Thymus (tissue), 11 donors: Measurements from ENCODE around the gene TRIM46. TPM values are rescaled to one million over a fixed set of nuclear protein-coding genes. Genes with fewer than 3 reads are reported as not detected.

Experiments
- DNase-seq, 9 donors: peaks; one replicate each; pipeline ENCODE4 v3.0.0-alpha.2; 2013; ENCODE audit warnings: low spot score in 9 of 9, low read depth in 6 of 9, missing footprints in 1 of 9
- H3K27ac ChIP-seq, 2 donors: one replicate each; pipeline ENCODE4 v1.5.1; 2013; ENCODE audit warnings: control low read depth in 1 of 2, low read depth in 1 of 2, low read length in 1 of 2, mild to moderate bottlenecking in 1 of 2, moderate library complexity in 1 of 2
- H3K27me3 ChIP-seq, 2 donors: one replicate each; pipeline ENCODE4 v1.5.1; 2013; ENCODE audit warnings: low read length in 1 of 2; ENCODE audit not compliant: control insufficient read depth in 2 of 2, insufficient read depth in 1 of 2
- H3K36me3 ChIP-seq, 2 donors: one replicate each; pipeline ENCODE4 v1.5.1; 2013; ENCODE audit warnings: low read length in 1 of 2, mild to moderate bottlenecking in 1 of 2, moderate library complexity in 1 of 2; ENCODE audit not compliant: control insufficient read depth in 2 of 2, insufficient read depth in 2 of 2
- H3K4me1 ChIP-seq, 2 donors: one replicate each; pipeline ENCODE4 v1.5.1; 2013; ENCODE audit warnings: low read length in 2 of 2; ENCODE audit not compliant: control insufficient read depth in 2 of 2, insufficient read depth in 2 of 2
- H3K4me3 ChIP-seq, 2 donors: one replicate each; pipeline ENCODE4 v1.5.1; 2013; ENCODE audit warnings: low read length in 2 of 2, control low read depth in 1 of 2, mild to moderate bottlenecking in 1 of 2
- H3K9me3 ChIP-seq, 2 donors: one replicate each; pipeline ENCODE4 v1.5.1; 2013; ENCODE audit warnings: low read length in 1 of 2, mild to moderate bottlenecking in 1 of 2; ENCODE audit not compliant: control insufficient read depth in 2 of 2, insufficient read depth in 1 of 2
- WGBS: extraction: QIAGEN DNeasy Blood & Tissue Kit; methylation state at CpG from one replicate; pipeline ENCODE4 v1.1.7; 2013; 5-methylcytosine and 5-hydroxymethylcytosine counted together
- polyA plus RNA-seq: library from polyadenylated mRNA; stranded (reverse); fragments of 200-250 nt; gene quantifications from one replicate; pipeline ENCODE4 v1.2.3, GENCODE V29; 2013
- total RNA-seq: library from RNA; stranded (reverse); fragments of 120-200 nt; gene quantifications from one replicate; pipeline ENCODE4 v1.2.4, GENCODE V29; 2013
- donor health status: healthy.

The TRIM46 gene
- total and polyA plus RNA-seq, 2 donors = 1.9 to 4.3 TPM

GRCh38 chr1:155127967-155128754 is 45.5 kb upstream of the TRIM46 start:
- Histone ChIP-seq H3K9me3 (no peaks in the 10 kb centered on the region), H3K27me3 (peaks cover 4 to 60% of the 10 kb centered on the region in 2 donors), H3K27ac (peak overlapping the region; percentile 52 to 73), H3K36me3 (peaks cover 9 to 12% of the 10 kb centered on the region in 2 donors), H3K4me3 (peak overlapping the region; percentile 65 to 71), H3K4me1 (peaks cover 19 to 52% of the 10 kb centered on the region in 2 donors)
- DNase-seq = no peak
- 4% methylated on average over 17 of the region's 17 CpGs for WGBS

GRCh38 chr1:155128755-155129473 is 44.7 kb upstream of the TRIM46 start:
- Histone ChIP-seq H3K9me3 (no peaks in the 10 kb centered on the region), H3K36me3 (peaks cover 16 to 19% of the 10 kb centered on the region in 2 donors), H3K27ac (peak overlapping the region; percentile 32 to 52), H3K27me3 (peaks cover 4 to 55% of the 10 kb centered on the region in 2 donors), H3K4me1 (peaks cover 19 to 54% of the 10 kb centered on the region in 2 donors), H3K4me3 (peak overlapping the region; percentile 65 to 71)
- WGBS = 4% methylated on average over 14 of the region's 14 CpGs
- peak in 2 of 9 donors; percentile 23 to 50 for DNase-seq

- no peak for DNase-seq
Measured at GRCh38 chr1:155130272-155131006, 43.2 kb upstream of the TRIM46 start.

GRCh38 chr1:155131285-155131684 is 42.4 kb upstream of the TRIM46 start:
- Histone ChIP-seq H3K4me1 (peaks cover 22 to 58% of the 10 kb centered on the region in 2 donors), H3K9me3 (no peaks in the 10 kb centered on the region), H3K36me3 (peaks cover 21 to 29% of the 10 kb centered on the region in 2 donors), H3K4me3 (no peak overlapping the region), H3K27ac (no peak overlapping the region), H3K27me3 (peaks cover 0 to 32% of the 10 kb centered on the region in 2 donors)
- no peak for DNase-seq
- 97% methylated on average over 8 of the region's 8 CpGs for WGBS

More at GRCh38 chr1:155130272-155131006, 43.2 kb upstream of the TRIM46 start:
- H3K36me3 ChIP-seq = peaks cover 21 to 29% of the 10 kb centered on the region in 2 donors
- 30% methylated on average over 6 of the region's 6 CpGs for WGBS
- peak overlapping the region; percentile 65 to 71 for H3K4me3 ChIP-seq
- H3K9me3 ChIP-seq = no peaks in the 10 kb centered on the region
- peaks cover 24 to 64% of the 10 kb centered on the region in 2 donors for H3K4me1 ChIP-seq
- peaks cover 4 to 40% of the 10 kb centered on the region in 2 donors for H3K27me3 ChIP-seq
- H3K27ac ChIP-seq = peak overlapping the region; percentile 52 to 74

GRCh38 chr1:155131856-155132255 is 41.8 kb upstream of the TRIM46 start:
- Histone ChIP-seq H3K4me3 (no peak overlapping the region), H3K9me3 (no peaks in the 10 kb centered on the region), H3K4me1 (peaks cover 21 to 56% of the 10 kb centered on the region in 2 donors), H3K27me3 (peaks cover 0 to 26% of the 10 kb centered on the region in 2 donors), H3K27ac (no peak overlapping the region), H3K36me3 (peaks cover 21 to 29% of the 10 kb centered on the region in 2 donors)
- no peak for DNase-seq
- WGBS = 88% methylated on average over 2 of the region's 2 CpGs

- 98% methylated on average over 7 of the region's 7 CpGs for WGBS
Measured at GRCh38 chr1:155133799-155134281, 39.8 kb upstream of the TRIM46 start.

GRCh38 chr1:155134322-155134721 is 39.3 kb upstream of the TRIM46 start:
- H3K36me3 ChIP-seq = peaks cover 21 to 36% of the 10 kb centered on the region in 2 donors
- no peaks in the 10 kb centered on the region for H3K9me3 ChIP-seq
- no peak overlapping the region for H3K4me3 ChIP-seq
- H3K27ac ChIP-seq = peak overlapping the region; percentile 21 to 86
- no peak for DNase-seq
- H3K4me1 ChIP-seq = peaks cover 18 to 44% of the 10 kb centered on the region in 2 donors
- peaks cover 0 to 2% of the 10 kb centered on the region in 2 donors for H3K27me3 ChIP-seq
- WGBS = 93% methylated on average over 1 of the region's 1 CpG

More at GRCh38 chr1:155133799-155134281, 39.8 kb upstream of the TRIM46 start:
- no peak for DNase-seq
- H3K4me1 ChIP-seq = peaks cover 18 to 49% of the 10 kb centered on the region in 2 donors
- H3K4me3 ChIP-seq = no peak overlapping the region
- H3K36me3 ChIP-seq = peaks cover 21 to 36% of the 10 kb centered on the region in 2 donors
- H3K27me3 ChIP-seq = peaks cover 0 to 7% of the 10 kb centered on the region in 2 donors
- no peak overlapping the region for H3K27ac ChIP-seq
- H3K9me3 ChIP-seq = no peaks in the 10 kb centered on the region

GRCh38 chr1:155134880-155135414 is 38.7 kb upstream of the TRIM46 start:
- no peaks in the 10 kb centered on the region for H3K9me3 ChIP-seq
- peaks cover 21 to 36% of the 10 kb centered on the region in 2 donors for H3K36me3 ChIP-seq
- no peak for DNase-seq
- peaks cover 19 to 42% of the 10 kb centered on the region in 2 donors for H3K4me1 ChIP-seq
- peak overlapping the region; percentile 69 to 77 for H3K4me3 ChIP-seq
- WGBS = 59% methylated on average over 18 of the region's 18 CpGs
- H3K27ac ChIP-seq = peak overlapping the region; percentile 86 to 98
- H3K27me3 ChIP-seq = peaks cover 0 to 1% of the 10 kb centered on the region in 2 donors
